OCI-LY7 (cell line): ENCODE data around the gene C3orf85. TPM values are rescaled to one million over a fixed set of nuclear protein-coding genes. Genes with fewer than 3 reads are reported as not detected.

Source experiments
- BruUV-seq: library from RNA; stranded (reverse); fragments of 400-500 nt; replicated peaks from 2 replicates; lab custom pipeline; 2021; lab: Mats Ljungman, UMichigan
- CTCF ChIA-PET: fragments of 300-600 bp; sonication (Branson Sonifier 250); formaldehyde crosslinking; loops from one replicate; lab custom pipeline; 2022; ENCODE audit warnings: antibody characterized with exemption; ENCODE audit not compliant: unreplicated experiment; lab: Charles Lee
- POLR2A ChIA-PET: fragments of 300-600 bp; sonication (Branson Sonifier 250); formaldehyde crosslinking; loops from one replicate; lab custom pipeline; 2022; ENCODE audit warnings: antibody characterized with exemption; lab: Charles Lee
- DNase-seq: peaks from one replicate; pipeline ENCODE4 v3.0.0-alpha.2; 2015; ENCODE audit warnings: low spot score
- H2AFZ ChIP-seq: fragments of 200-600 bp; sonication (generic), shearing (Covaris generic); 2 replicates; pipeline ENCODE4 v1.6.1; 2014; ENCODE audit warnings: mild to moderate bottlenecking, antibody characterized with exemption, low read length, moderate library complexity
- H3K27ac ChIP-seq: fragments of 200-600 bp; sonication (generic); 2 replicates; pipeline ENCODE4 v1.5.1; 2014; ENCODE audit warnings: mixed run types, low read depth, mild to moderate bottlenecking, moderate library complexity, low read length, inconsistent platforms; ENCODE audit not compliant: poor library complexity, severe bottlenecking
- H3K36me3 ChIP-seq: fragments of 200-600 bp; sonication (generic); 2 replicates; pipeline ENCODE4 v1.6.1; 2014; ENCODE audit warnings: mild to moderate bottlenecking, antibody characterized with exemption, low read length, moderate library complexity, mixed read lengths; ENCODE audit not compliant: insufficient read depth
- H3K4me1 ChIP-seq: fragments of 200-600 bp; sonication (generic); 2 replicates; pipeline ENCODE4 v1.5.1; 2014; ENCODE audit warnings: mild to moderate bottlenecking, low read length; ENCODE audit not compliant: insufficient read depth, poor library complexity, severe bottlenecking
- H3K4me2 ChIP-seq: fragments of 200-600 bp; sonication (generic); 2 replicates; pipeline ENCODE4 v1.6.1; 2014; ENCODE audit warnings: mild to moderate bottlenecking, low read length
- H3K4me3 ChIP-seq: fragments of 200-600 bp; sonication (generic); 2 replicates; pipeline ENCODE4 v1.5.1; 2014; ENCODE audit warnings: mild to moderate bottlenecking, low read depth, low read length; ENCODE audit not compliant: poor library complexity, severe bottlenecking
- H3K79me2 ChIP-seq: fragments of 200-600 bp; sonication (generic); 2 replicates; pipeline ENCODE4 v1.6.1; 2016; ENCODE audit warnings: low read depth, mild to moderate bottlenecking, low read length, moderate library complexity, mixed read lengths; ENCODE audit not compliant: insufficient read depth
- H3K9me2 ChIP-seq: fragments of 200-600 bp; sonication (generic); 2 replicates; pipeline ENCODE4 v1.6.1; 2016; ENCODE audit warnings: mild to moderate bottlenecking, low read length, mixed read lengths; ENCODE audit not compliant: insufficient read depth
- H3K9me3 ChIP-seq: fragments of 200-600 bp; sonication (generic); 2 replicates; pipeline ENCODE4 v1.6.1; 2014; ENCODE audit warnings: mild to moderate bottlenecking, mixed run types, low read length, mixed read lengths
- H4K20me1 ChIP-seq: fragments of 200-600 bp; sonication (generic); 2 replicates; pipeline ENCODE4 v1.6.1; 2014; ENCODE audit warnings: mild to moderate bottlenecking, antibody characterized with exemption, low read length, moderate library complexity, mixed read lengths; ENCODE audit not compliant: insufficient read depth
- EZH2phosphoT487 ChIP-seq: fragments of 200-600 bp; sonication (generic); IDR thresholded peaks from 2 replicates; pipeline ENCODE4 v1.6.1; 2018; ENCODE audit warnings: low read depth, borderline replicate concordance, mild to moderate bottlenecking, mixed run types, antibody characterized with exemption, low read length, moderate library complexity, mixed read lengths
- intact Hi-C: fragments of 100-400 bp; cut with micrococcal nuclease; formaldehyde crosslinking; loops from one replicate; pipeline ENCODE4 v1.10.0; 2022; ENCODE audit not compliant: unreplicated experiment
- total RNA-seq, 2 experiments: library from RNA; depleted of rRNA in 1 of 2; stranded (reverse); fragments of >200 nt in 1 of 2; shearing (Covaris generic) in 1 of 2; gene quantifications; 2 replicates each; pipeline ENCODE4 v1.2.3, GENCODE V29; 2014 to 2022
- TF ChIP-seq, protein P1 (sequence below): fragments of 200-600 bp; sonication (generic); conservative IDR thresholded peaks from 2 replicates; pipeline ENCODE4 v1.5.1; 2014; ENCODE audit warnings: mild to moderate bottlenecking, antibody characterized with exemption, low read length, moderate library complexity, mixed read lengths

Gene C3orf85
- total RNA-seq, 2 experiments from 2014 or later = not detected

DNA sequence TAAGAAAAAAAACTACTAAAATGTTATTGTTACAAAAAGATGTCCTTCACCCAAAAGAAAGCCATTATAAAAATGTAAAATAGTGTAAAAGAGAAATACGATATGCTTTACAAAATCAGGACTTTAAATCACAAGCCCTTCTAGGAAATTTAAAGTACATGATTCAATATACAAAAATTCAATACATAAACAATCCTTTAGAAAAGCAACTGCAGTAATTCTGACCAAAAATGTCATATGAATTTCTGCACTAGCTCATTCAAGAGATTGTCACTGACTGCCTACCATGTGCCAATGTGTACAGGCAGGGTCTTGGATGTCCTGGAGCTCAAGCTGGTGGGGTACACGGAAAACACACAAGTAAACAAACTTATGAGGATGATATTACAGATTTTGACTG, 21.1 kb upstream of the C3orf85 start:
- no TSS peak for BruUV-seq
- Histone ChIP-seq H2AFZ (no peak overlapping the region), H3K36me3 (no peaks in the 10 kb centered on the region), H3K79me2 (no peaks in the 10 kb centered on the region), H3K4me2 (no peak overlapping the region), H4K20me1 (no peaks in the 10 kb centered on the region), H3K27ac (no peak overlapping the region), H3K9me3 (no peaks in the 10 kb centered on the region), H3K9me2 (no peaks in the 10 kb centered on the region), H3K4me3 (no peak overlapping the region), H3K4me1 (no peaks in the 10 kb centered on the region)
- intact Hi-C loops = no loop called here
- CTCF ChIA-PET = no interaction called here
- TF ChIP-seq EZH2phosphoT487 = no peak
- TF ChIP-seq, protein P1, sequence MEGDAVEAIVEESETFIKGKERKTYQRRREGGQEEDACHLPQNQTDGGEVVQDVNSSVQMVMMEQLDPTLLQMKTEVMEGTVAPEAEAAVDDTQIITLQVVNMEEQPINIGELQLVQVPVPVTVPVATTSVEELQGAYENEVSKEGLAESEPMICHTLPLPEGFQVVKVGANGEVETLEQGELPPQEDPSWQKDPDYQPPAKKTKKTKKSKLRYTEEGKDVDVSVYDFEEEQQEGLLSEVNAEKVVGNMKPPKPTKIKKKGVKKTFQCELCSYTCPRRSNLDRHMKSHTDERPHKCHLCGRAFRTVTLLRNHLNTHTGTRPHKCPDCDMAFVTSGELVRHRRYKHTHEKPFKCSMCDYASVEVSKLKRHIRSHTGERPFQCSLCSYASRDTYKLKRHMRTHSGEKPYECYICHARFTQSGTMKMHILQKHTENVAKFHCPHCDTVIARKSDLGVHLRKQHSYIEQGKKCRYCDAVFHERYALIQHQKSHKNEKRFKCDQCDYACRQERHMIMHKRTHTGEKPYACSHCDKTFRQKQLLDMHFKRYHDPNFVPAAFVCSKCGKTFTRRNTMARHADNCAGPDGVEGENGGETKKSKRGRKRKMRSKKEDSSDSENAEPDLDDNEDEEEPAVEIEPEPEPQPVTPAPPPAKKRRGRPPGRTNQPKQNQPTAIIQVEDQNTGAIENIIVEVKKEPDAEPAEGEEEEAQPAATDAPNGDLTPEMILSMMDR = no peak
- POLR2A ChIA-PET = interaction anchor here (0.6 kb wide), 1 partner anchor 1321 kb away, joined by 4 read pairs; no protein-coding TSS in a partner anchor
- no peak for DNase-seq

GRCh38 chr3:109116031-109116430, 20.5 kb upstream of the C3orf85 start:
- CTCF ChIA-PET = no interaction called here
- BruUV-seq = no TSS peak
- TF ChIP-seq EZH2phosphoT487 = no peak
- TF ChIP-seq, protein P1 = no peak

DNA sequence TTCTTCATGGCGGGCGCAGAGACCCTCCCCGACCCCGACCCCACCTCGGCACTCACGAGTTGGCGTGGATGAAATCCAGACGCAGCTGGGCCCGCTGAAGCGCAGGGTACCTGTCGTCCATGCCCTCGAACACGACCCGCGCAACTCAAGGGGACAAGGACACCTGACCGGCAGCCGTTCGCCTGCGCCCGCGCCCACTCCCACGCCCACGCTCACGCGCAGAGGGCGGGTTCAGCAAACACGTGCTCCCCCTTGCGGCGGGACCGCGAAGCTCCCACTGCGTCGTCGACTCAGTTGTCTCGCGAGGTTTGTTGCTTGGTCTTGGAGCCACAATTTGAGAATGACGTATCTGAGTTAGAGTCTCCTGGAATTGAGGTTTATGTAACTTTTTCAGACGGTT, 18.6 kb upstream of the C3orf85 start, which contains the start of gene MORC1:
Gene MORC1, minus strand, starts transcription at position 196 of the 400 bp plus-strand sequence. Its CDS starts 75 bp downstream, at position 121.
- Histone ChIP-seq H3K4me2 (no peak within 1 kb of the TSS), H3K36me3 (no peaks in the 10 kb centered on the region), H3K79me2 (no peaks in the 10 kb centered on the region), H3K9me2 (no peaks in the 10 kb centered on the region), H3K27ac (no peak within 1 kb of the TSS), H3K4me3 (no peak within 1 kb of the TSS), H2AFZ (no peak within 1 kb of the TSS), H3K9me3 (no peaks in the 10 kb centered on the region), H4K20me1 (no peaks in the 10 kb centered on the region), H3K4me1 (no peaks in the 10 kb centered on the region)
- no peak for DNase-seq
- intact Hi-C loops = no loop called here
- no TSS peak for BruUV-seq
- ChIA-PET CTCF (no interaction called here), POLR2A (no interaction called here)
- TF ChIP-seq, protein P1 = no peak
- TF ChIP-seq EZH2phosphoT487 = no peak

More at GRCh38 chr3:109116031-109116430, 20.5 kb upstream of the C3orf85 start:
- Histone ChIP-seq H4K20me1 (no peaks in the 10 kb centered on the region), H3K9me2 (no peaks in the 10 kb centered on the region), H3K36me3 (no peaks in the 10 kb centered on the region), H3K4me3 (no peak overlapping the region), H3K4me1 (no peaks in the 10 kb centered on the region), H3K9me3 (no peaks in the 10 kb centered on the region), H3K27ac (no peak overlapping the region), H3K4me2 (no peak overlapping the region), H3K79me2 (no peaks in the 10 kb centered on the region), H2AFZ (no peak overlapping the region)
- POLR2A ChIA-PET = no interaction called here
- DNase-seq = no peak
- intact Hi-C loops = no loop called here
